Measurements from ENCODE around the gene TIMP2.
"Not testable (repeated sequence)": the region's sequence is repeated elsewhere in the genome, so short reads cannot be mapped to it uniquely, and the experiment has no call there.

TIMP2 gene

GRCh38 chr17:78969865-78970264 lies 44.7 kb upstream of the TIMP2 start:
- TF ChIP-seq, protein P1, sequence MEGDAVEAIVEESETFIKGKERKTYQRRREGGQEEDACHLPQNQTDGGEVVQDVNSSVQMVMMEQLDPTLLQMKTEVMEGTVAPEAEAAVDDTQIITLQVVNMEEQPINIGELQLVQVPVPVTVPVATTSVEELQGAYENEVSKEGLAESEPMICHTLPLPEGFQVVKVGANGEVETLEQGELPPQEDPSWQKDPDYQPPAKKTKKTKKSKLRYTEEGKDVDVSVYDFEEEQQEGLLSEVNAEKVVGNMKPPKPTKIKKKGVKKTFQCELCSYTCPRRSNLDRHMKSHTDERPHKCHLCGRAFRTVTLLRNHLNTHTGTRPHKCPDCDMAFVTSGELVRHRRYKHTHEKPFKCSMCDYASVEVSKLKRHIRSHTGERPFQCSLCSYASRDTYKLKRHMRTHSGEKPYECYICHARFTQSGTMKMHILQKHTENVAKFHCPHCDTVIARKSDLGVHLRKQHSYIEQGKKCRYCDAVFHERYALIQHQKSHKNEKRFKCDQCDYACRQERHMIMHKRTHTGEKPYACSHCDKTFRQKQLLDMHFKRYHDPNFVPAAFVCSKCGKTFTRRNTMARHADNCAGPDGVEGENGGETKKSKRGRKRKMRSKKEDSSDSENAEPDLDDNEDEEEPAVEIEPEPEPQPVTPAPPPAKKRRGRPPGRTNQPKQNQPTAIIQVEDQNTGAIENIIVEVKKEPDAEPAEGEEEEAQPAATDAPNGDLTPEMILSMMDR (conservative IDR thresholded peaks at IDR 0.05), result no peak
- TF ChIP-seq ZFX (IDR thresholded peaks at IDR 0.05), result no peak

DNA sequence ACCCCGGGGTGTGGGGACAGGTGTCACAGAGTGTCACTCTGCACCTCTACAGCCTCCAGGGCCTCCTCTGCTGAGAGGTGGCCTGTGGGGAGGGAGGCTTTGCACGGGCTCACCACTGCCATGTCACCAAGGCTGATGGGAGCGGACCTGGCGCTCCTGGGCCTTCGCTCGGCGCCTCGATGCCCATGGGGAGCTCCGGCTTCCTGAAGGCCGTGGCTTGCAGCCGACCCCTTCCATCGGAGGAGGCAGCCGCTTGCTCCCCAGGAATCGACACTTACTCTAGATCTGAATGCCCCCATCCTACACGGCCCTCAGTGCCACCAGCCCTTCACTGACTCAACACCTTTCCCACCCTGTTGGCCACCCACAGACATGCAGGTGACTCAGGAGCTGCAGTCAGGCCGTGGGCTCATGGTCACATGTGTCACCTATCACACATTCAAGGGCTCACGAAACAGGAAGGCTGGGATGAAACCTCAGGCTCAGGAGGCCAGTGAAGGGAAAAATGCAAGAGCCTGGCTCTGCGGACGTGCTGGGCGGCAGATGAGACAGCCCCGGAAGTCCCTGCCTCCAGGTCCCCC lies 42.7 kb upstream of the TIMP2 start:
- no peak for TF ChIP-seq ZFX (IDR thresholded peaks at IDR 0.05)
- TF ChIP-seq, protein P1 (conservative IDR thresholded peaks at IDR 0.05), result no peak
- no peak overlapping the region for H3K27ac ChIP-seq

More at GRCh38 chr17:78969865-78970264, 44.7 kb upstream of the TIMP2 start:
- no peak overlapping the region for H3K27ac ChIP-seq

DNA sequence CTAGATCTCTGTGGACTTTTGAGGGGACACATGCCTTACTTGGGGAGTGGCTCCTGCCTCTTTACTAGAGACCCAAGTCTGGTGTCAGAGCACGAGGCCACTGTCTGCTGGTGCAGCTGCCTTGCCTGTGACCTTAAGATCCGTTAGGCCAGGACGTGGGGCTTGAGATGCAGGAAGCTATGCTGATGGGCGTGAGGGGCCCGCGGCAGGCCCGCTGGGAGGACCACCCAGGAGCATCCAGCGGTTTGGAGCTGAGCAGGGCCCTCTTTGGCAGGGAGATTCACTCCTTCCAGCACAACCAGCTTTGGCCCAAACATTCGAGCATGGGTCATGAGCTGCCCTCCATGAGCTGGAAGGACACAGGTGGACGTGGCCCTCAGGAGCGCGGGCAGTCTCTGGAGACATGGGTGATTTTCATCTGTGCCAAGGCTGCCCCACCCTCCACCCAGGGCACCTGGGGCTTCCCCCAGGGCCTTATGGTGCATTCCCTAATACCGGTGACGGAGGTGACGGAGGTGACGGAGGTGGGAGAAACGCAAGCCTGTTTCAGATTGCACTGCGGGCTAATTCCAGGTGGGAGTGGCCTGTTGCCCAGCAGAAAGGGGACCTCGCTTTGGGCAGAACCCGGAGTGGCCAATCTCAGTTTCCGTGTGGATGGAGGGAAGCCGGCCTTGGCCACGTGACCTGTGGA lies 41.9 kb upstream of the TIMP2 start:
- TF ChIP-seq ZFX (IDR thresholded peaks at IDR 0.05), result no peak
- TF ChIP-seq, protein P1 (conservative IDR thresholded peaks at IDR 0.05), result no peak
- no peak overlapping the region for H3K27ac ChIP-seq

- no peak overlapping the region for H3K27ac ChIP-seq
- no peak for TF ChIP-seq ZFX (IDR thresholded peaks at IDR 0.05)
- TF ChIP-seq, protein P1 (conservative IDR thresholded peaks at IDR 0.05), result no peak
Observed at GRCh38 chr17:78966123-78966813, 41.1 kb upstream of the TIMP2 start.

DNA sequence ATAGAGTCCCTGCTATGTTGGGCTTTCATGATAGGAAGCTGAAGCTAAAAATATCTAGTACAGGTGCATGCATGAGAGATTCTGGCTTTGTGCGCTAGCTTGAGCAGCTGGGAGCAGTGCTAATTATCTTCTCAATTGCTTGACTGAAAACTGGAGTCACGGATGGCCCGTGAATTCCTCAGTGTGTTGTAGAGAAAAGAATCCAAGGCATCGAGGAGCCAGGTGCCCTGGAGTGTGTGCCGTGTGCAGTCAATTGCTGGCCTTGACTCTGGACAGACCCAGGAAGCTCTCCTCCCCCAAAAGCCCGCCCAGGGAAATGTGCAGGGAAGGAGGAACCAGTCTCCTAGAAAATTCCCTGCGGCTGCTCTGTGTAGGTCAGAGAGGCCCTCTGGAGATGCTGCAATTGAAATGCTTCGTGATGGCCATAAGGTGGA lies 40.3 kb upstream of the TIMP2 start:
- no peak overlapping the region for H3K27ac ChIP-seq
- TF ChIP-seq, protein P1 (conservative IDR thresholded peaks at IDR 0.05), result no peak
- TF ChIP-seq ZFX (IDR thresholded peaks at IDR 0.05), result no peak

DNA sequence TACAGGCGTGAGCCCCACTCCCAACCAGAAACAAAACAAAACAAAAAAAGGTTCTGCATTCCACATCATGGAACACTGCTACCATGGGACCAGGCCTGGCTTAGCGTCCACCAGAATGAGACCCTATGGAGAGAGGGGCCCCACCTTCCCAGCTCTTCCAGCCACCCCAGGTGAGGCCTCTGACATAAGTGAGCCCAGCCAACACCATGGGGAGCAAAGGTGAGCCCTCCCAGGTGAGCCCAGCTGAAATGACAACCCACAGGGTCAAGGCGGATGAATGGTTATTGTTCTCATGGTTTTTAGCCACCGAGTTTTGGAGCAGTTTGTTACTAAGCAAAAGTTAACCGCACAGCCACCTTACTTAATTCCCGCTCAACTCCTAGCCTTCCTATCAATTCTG lies 38.2 kb upstream of the TIMP2 start:
- no peak overlapping the region for H3K27ac ChIP-seq
- TF ChIP-seq ZFX (IDR thresholded peaks at IDR 0.05), result no peak
- TF ChIP-seq, protein P1 (conservative IDR thresholded peaks at IDR 0.05), result no peak

DNA sequence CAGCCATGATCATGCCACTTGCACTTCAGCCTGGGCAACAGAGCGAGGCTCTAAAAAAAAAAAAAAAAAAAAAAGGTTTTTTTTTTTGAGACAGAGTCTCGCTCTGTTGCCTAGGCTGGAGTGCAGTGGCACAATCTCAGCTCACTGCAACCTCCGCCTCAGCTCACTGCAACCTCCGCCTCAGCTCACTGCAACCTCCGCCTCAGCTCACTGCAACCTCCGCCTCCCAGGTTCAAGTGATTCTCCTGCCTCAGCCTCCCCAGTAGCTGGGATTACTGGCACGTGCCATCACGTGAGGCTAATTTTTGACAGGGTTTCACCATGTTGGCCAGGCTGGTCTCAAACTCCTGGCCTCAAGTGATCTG lies 37.8 kb upstream of the TIMP2 start:
- not testable (repeated sequence) for H3K27ac ChIP-seq

All from C4-2B (cell line).